ENCODE data around the gene CACNA1D. TPM values are rescaled to one million over a fixed set of nuclear protein-coding genes. Genes with fewer than 3 reads are reported as not detected.

CACNA1D gene
- polyA plus RNA-seq, 3 donors, result 0.18 to 2.1 (median 1.5) TPM

DNA sequence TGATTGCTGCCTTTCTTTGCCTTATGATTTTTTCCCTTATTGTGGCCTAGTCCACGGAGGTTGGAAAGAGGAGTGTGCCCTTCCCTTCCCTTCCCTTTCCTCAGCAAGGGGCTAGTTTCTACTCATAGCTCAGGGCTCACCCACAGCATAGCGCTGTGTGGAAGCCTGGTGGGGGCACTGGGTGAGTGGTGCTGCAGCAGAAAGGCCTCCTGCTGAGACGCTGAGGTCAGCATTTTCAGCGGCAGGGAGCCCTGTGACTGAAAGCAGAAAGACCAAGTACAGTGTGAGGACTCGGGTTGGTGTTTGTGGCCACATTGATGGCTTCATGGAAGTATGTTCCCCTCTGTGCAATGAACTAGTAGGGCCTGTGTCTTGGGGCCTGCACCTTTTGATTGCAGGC, 21.9 kb downstream of the CACNA1D start:
- H3K27ac ChIP-seq (ENCODE audit: low read depth, low read length), result no peak overlapping the region
- 64 to 86% (median 83%) methylated on average over 5 of the region's 5 CpGs for WGBS, 3 donors

DNA sequence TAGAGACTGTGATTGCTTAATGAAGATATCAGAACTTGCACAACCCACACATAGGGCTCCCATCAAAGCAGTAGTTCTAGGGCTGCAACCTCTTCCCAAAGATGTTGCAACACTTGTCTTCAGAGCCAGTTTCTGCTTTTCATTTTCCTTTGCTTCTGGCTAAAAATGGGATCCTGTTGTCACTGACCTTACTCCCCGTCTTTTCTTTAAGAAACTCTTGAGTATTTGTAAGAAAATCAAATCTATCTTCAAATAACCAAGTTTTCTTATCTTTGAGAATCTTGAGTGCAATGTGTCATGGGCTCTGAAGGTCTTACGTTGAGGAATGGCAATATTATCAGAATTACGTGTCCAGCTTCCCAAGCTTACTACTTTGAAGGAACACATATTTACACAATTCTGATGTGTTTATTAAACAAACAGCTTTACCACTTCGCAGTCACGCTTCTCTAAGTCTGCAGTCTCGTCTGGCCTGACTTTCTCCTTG, 24.1 kb downstream of the CACNA1D start:
- 30 to 42% (median 38%) methylated on average over 6 of the region's 6 CpGs for WGBS, 3 donors
- no peak overlapping the region for H3K27ac ChIP-seq (ENCODE audit: low read depth, low read length)

DNA sequence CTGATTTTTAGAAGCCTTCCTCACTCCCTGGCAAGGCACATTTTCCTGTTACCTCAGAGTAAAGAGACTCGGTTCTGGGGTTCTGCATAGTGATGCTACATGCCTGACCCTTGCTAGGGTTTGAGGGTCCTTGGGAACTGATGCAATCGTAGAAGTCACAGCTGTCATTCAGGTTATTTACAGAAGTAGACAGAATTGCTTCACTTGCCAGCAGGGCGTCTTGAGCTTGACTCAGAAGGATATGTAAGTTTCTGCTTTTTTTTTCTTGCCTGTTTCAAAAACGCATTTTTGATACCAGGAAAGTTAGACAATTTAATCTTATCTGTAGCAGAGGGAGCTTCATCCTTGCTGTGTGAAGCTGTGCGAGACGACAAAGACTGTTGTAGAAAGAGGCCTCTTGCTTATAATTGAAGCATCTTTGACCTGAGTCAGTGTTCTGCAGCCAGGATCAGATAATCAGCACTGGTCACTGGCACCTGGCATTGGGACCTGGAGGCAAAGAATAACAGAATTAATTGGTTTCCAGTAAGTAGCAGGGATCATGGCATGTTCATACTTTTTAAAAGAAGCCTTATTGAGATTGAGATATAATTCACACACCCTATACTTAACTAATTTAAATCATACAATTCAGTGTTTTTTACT, 24.8 kb downstream of the CACNA1D start:
- H3K27ac ChIP-seq (ENCODE audit: low read depth, low read length), result no peak overlapping the region
- 38 to 60% (median 45%) methylated on average over 6 of the region's 6 CpGs for WGBS, 3 donors

DNA sequence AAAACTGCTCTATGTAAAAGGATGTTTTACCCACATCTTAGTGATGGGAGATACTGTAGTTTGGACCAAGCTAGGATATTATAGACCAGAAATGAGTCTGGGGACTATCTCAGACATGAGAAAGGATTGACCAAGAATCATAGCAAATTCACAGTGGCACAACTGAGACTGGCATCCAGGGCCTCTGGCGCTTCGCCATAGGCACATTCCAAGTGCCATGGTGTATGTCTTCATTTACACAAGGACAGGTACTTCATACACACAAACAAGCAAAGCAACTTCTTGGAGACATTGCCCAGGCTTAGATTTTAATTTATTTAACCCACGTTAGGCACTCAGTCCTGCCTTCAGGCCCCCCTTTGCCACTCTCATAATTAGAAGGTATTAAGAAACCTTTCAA, 28.9 kb downstream of the CACNA1D start:
- no peak overlapping the region for H3K27ac ChIP-seq (ENCODE audit: low read depth, low read length)
- 90 to 95% (median 91%) methylated on average over 3 of the region's 3 CpGs for WGBS, 3 donors

GRCh38 chr3:53524566-53524965, 30.2 kb downstream of the CACNA1D start:
- H3K27ac ChIP-seq (ENCODE audit: low read depth, low read length), result no peak overlapping the region
- WGBS, 3 donors, result 69 to 86% (median 75%) methylated on average over 1 of the region's 1 CpG

- no peak overlapping the region for H3K27ac ChIP-seq (ENCODE audit: low read depth, low read length)
- 70 to 77% (median 74%) methylated on average over 14 of the region's 14 CpGs for WGBS, 3 donors
Measured at GRCh38 chr3:53525765-53526703, 31.6 kb downstream of the CACNA1D start.

DNA sequence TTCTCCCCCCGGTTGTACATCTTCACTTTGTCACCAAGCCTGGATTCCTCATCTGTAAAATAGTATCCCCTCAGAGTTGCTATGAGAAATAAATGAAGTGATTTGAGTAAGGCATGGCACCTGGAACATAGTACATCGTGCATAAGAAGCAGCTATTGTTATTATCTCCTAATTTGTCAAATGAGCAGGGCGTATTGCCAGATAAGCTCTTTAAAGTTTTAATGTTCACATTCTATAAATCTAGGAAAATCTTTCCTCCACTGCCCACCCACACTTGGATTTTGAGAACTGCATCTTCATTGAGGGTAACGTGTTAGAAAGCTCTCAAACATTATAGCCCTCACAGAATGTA, 32.3 kb downstream of the CACNA1D start:
- 75 to 90% (median 89%) methylated on average over 4 of the region's 4 CpGs for WGBS, 3 donors
- H3K27ac ChIP-seq (ENCODE audit: low read depth, low read length), result no peak overlapping the region

GRCh38 chr3:53530205-53530604, 35.8 kb downstream of the CACNA1D start:
- no peak overlapping the region for H3K27ac ChIP-seq (ENCODE audit: low read depth, low read length)
- WGBS, 3 donors, result 83 to 86% (median 84%) methylated on average over 4 of the region's 4 CpGs

DNA sequence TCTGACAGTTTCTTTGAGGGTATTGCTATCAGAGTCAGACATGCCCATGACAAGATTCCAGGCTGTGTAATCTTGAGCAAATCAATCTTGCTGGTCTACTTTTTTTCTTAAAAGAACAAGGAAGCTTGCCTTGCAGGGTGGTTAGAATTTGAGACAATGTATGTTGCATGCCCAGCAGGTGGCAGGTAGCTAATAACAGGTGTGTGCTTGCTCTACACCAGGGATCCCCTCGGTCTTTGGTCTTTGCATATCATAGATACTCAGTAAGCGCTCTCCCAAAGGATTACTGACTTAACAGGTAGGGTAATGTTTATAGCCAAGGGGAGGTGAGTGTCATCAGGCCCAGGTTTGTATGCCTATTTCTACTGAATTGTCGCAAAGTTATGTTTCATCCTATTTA, 37.3 kb downstream of the CACNA1D start:
- no peak overlapping the region for H3K27ac ChIP-seq (ENCODE audit: low read depth, low read length)
- WGBS, 3 donors, result 58 to 87% (median 82%) methylated on average over 3 of the region's 3 CpGs

DNA sequence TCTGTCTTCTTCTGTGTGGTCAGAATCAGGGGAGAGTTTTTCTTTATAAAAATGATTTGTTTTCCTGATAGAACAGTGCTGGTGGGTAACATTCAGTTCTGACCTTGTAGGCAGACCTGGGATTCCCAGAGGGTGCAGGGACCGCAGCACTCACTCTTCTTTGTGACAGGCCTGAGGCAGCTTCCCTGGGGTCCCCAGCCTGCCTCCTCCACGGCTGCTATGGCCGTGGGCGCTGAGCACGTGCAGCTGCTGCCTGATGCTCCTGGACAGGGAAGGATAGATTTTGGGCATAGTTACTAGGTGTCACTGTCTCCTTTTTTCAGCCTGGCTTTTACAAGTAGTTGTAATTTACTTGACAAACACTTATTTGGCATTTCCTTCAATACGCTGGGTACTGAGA, 39.1 kb downstream of the CACNA1D start:
- 83 to 91% (median 87%) methylated on average over 6 of the region's 6 CpGs for WGBS, 3 donors
- no peak overlapping the region for H3K27ac ChIP-seq (ENCODE audit: low read depth, low read length)

DNA sequence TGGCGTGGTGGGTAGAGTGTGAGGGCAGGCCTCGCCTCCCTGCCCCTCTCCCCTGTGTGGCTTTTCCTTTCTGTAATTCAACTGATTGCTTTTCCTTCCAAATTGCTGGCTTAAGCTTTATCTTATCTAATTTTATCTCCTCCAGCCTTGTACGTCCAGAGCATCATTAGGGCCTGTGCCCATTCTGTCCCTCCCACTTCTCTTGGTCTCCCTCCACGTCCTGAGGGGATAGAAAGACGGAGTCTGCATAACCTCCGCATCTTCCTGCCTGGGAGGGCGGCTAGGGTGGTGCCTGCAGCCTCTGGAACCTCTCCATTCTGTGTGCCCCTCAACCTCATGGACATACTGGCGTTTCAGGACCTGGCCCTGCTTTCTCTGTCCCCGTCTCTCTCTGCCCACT, 39.8 kb downstream of the CACNA1D start:
- 62 to 77% (median 62%) methylated on average over 9 of the region's 9 CpGs for WGBS, 3 donors

DNA sequence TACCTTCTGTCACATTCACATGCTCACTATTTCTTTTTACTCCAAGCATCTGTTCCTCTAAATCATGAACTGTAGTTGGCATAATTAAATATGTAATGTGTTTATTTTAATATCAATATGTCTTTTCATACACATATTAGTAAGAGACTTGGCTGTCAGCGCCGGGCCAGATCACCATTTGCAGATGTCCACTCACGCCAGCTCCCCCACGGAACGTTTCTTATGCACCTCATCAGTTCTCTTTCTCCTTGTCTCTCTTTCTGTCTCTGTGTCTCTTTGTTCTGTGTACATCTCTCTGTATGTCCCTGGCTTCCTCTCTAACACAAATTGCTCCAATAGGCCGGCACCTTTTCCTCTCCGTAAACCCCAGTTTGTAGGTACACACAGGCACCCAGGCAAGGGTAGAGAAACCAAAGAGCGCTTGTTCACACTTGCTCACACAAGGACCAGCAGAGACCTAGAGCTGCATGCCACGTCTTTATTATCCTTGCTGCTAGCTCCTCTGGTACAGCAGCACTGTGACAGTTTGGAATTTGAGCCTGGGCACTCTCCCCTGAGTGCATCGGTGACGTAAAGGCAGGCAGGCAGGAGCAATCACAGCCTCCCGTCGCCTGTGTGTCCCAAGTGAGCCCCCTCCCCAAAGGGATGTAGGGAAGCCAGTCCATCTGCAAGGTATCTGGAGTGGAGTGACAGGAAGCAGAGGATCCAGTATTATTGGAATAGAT, 40.4 kb downstream of the CACNA1D start:
- no peak overlapping the region for H3K27ac ChIP-seq (ENCODE audit: low read depth, low read length)
- 63 to 71% (median 65%) methylated on average over 13 of the region's 13 CpGs for WGBS, 3 donors

More for the DNA sequence above, 39.8 kb downstream of the CACNA1D start:
- H3K27ac ChIP-seq (ENCODE audit: low read depth, low read length), result no peak overlapping the region

- WGBS, 3 donors, result 87 to 91% (median 90%) methylated on average over 4 of the region's 4 CpGs
- no peak overlapping the region for H3K27ac ChIP-seq (ENCODE audit: low read depth, low read length)
Measured at GRCh38 chr3:53536282-53536681, 41.9 kb downstream of the CACNA1D start.

- H3K27ac ChIP-seq (ENCODE audit: low read depth, low read length), result no peak overlapping the region
- 94 to 97% (median 96%) methylated on average over 3 of the region's 3 CpGs for WGBS, 3 donors
Measured at GRCh38 chr3:53544357-53544756, 49.9 kb downstream of the CACNA1D start.

- no peak overlapping the region for H3K27ac ChIP-seq (ENCODE audit: low read depth, low read length)
Measured at GRCh38 chr3:53545310-53545995, 51.0 kb downstream of the CACNA1D start.

GRCh38 chr3:53545996-53546359, 51.6 kb downstream of the CACNA1D start:
- 53 to 73% (median 60%) methylated on average over 7 of the region's 7 CpGs for WGBS, 3 donors
- no peak overlapping the region for H3K27ac ChIP-seq (ENCODE audit: low read depth, low read length)

More at GRCh38 chr3:53545310-53545995, 51.0 kb downstream of the CACNA1D start:
- 63 to 76% (median 64%) methylated on average over 10 of the region's 10 CpGs for whole genome bisulfite sequencing, 3 donors

GRCh38 chr3:53547327-53547726, 52.9 kb downstream of the CACNA1D start:
- 83 to 84% (median 83%) methylated on average over 8 of the region's 8 CpGs for WGBS, 3 donors
- H3K27ac ChIP-seq (ENCODE audit: low read depth, low read length), result no peak overlapping the region

GRCh38 chr3:53550005-53550620, 55.7 kb downstream of the CACNA1D start:
- H3K27ac ChIP-seq (ENCODE audit: low read depth, low read length), result no peak overlapping the region
- WGBS, 3 donors, result 67 to 78% (median 75%) methylated on average over 8 of the region's 8 CpGs
